HUES6 (cell line): ENCODE measurements around the gene KRTDAP.

Source experiments
- H3K27ac ChIP-seq: 2 replicates; pipeline ENCODE4 v1.7.0; 2013; ENCODE audit warnings: low read depth, mild to moderate bottlenecking, low read length, inconsistent platforms
- H3K27me3 ChIP-seq: 2 replicates; pipeline ENCODE4 v1.6.1; 2013; ENCODE audit warnings: low read length; ENCODE audit not compliant: control insufficient read depth, insufficient read depth
- H3K36me3 ChIP-seq: 2 replicates; pipeline ENCODE4 v1.6.1; 2013; ENCODE audit warnings: low read length; ENCODE audit not compliant: control insufficient read depth, insufficient read depth
- H3K4me1 ChIP-seq: 2 replicates; pipeline ENCODE4 v1.6.1; 2013; ENCODE audit warnings: low read length; ENCODE audit not compliant: control insufficient read depth, insufficient read depth
- H3K4me3 ChIP-seq: 2 replicates; pipeline ENCODE4 v1.5.1; 2013; ENCODE audit warnings: low read depth, low read length
- H3K9ac ChIP-seq: one replicate; pipeline ENCODE4 v1.6.1; 2013; ENCODE audit warnings: mild to moderate bottlenecking, low read length
- H3K9me3 ChIP-seq: 2 replicates; pipeline ENCODE4 v1.6.1; 2013; ENCODE audit warnings: low read depth, low read length; ENCODE audit not compliant: control insufficient read depth, insufficient read depth

The KRTDAP gene

GRCh38 chr19:35498220-35498619 lies 8.0 kb upstream of the KRTDAP start:
- H3K9ac ChIP-seq = no peak overlapping the region
- H3K27ac ChIP-seq = no peak overlapping the region
- H3K4me3 ChIP-seq = no peak overlapping the region
- peaks cover 61% of the 10 kb centered on the region for H3K36me3 ChIP-seq
- no peaks in the 10 kb centered on the region for H3K27me3 ChIP-seq
- peaks cover 14% of the 10 kb centered on the region for H3K4me1 ChIP-seq
- H3K9me3 ChIP-seq = no peaks in the 10 kb centered on the region

GRCh38 chr19:35497406-35497805 lies 7.1 kb upstream of the KRTDAP start:
- H3K27me3 ChIP-seq = no peaks in the 10 kb centered on the region
- H3K4me3 ChIP-seq = no peak overlapping the region
- H3K27ac ChIP-seq = no peak overlapping the region
- H3K4me1 ChIP-seq = peaks cover 14% of the 10 kb centered on the region
- H3K36me3 ChIP-seq = peaks cover 53% of the 10 kb centered on the region
- H3K9me3 ChIP-seq = no peaks in the 10 kb centered on the region
- H3K9ac ChIP-seq = no peak overlapping the region

GRCh38 chr19:35495107-35496064 lies 5.1 kb upstream of the KRTDAP start:
- no peak overlapping the region for H3K9ac ChIP-seq
- peaks cover 34% of the 10 kb centered on the region for H3K36me3 ChIP-seq
- no peak overlapping the region for H3K27ac ChIP-seq
- no peaks in the 10 kb centered on the region for H3K9me3 ChIP-seq
- peak overlapping the region; percentile 28; the same call in 1 of the 2 replicates for H3K4me3 ChIP-seq
- peaks cover 10% of the 10 kb centered on the region for H3K4me1 ChIP-seq
- H3K27me3 ChIP-seq = 0 out of 2 replicates have a peak, but pooled peaks cover 2% of the 10 kb centered on the region

- H3K36me3 ChIP-seq = peaks cover 20% of the 10 kb centered on the region
- no peak overlapping the region for H3K27ac ChIP-seq
- peaks cover 10% of the 10 kb centered on the region for H3K4me1 ChIP-seq
- H3K9ac ChIP-seq = no peak overlapping the region
- H3K9me3 ChIP-seq = no peaks in the 10 kb centered on the region
- H3K4me3 ChIP-seq = no peak overlapping the region
- H3K27me3 ChIP-seq = 0 out of 2 replicates have a peak, but pooled peaks cover 2% of the 10 kb centered on the region
Measured at GRCh38 chr19:35493971-35494370, 3.7 kb upstream of the KRTDAP start.

GRCh38 chr19:35491836-35492360 lies 1.6 kb upstream of the KRTDAP start:
- Histone ChIP-seq H3K27me3 (0 out of 2 replicates have a peak, but pooled peaks cover 5% of the 10 kb centered on the region), H3K27ac (no peak overlapping the region), H3K9ac (no peak overlapping the region), H3K4me1 (peaks cover 10% of the 10 kb centered on the region), H3K9me3 (no peaks in the 10 kb centered on the region), H3K36me3 (peaks cover 1% of the 10 kb centered on the region; the same call in 1 of the 2 replicates), H3K4me3 (no peak overlapping the region)

- H3K36me3 ChIP-seq = no peaks in the 10 kb centered on the region
- H3K27me3 ChIP-seq = peaks cover 5% of the 10 kb centered on the region; the same call in 1 of the 2 replicates
- no peaks in the 10 kb centered on the region for H3K9me3 ChIP-seq
- H3K27ac ChIP-seq = no peak overlapping the region
- H3K4me3 ChIP-seq = no peak overlapping the region
- H3K9ac ChIP-seq = no peak overlapping the region
- no peaks in the 10 kb centered on the region for H3K4me1 ChIP-seq
Measured at GRCh38 chr19:35488677-35489076, 1.6 kb downstream of the KRTDAP start.

- Histone ChIP-seq H3K27me3 (peaks cover 5% of the 10 kb centered on the region; the same call in 1 of the 2 replicates), H3K4me1 (no peaks in the 10 kb centered on the region), H3K9me3 (no peaks in the 10 kb centered on the region), H3K36me3 (no peaks in the 10 kb centered on the region), H3K4me3 (no peak overlapping the region), H3K27ac (no peak overlapping the region), H3K9ac (no peak overlapping the region)
Measured at GRCh38 chr19:35487656-35488182, 2.5 kb downstream of the KRTDAP start.

GRCh38 chr19:35486268-35486708 lies 4.0 kb downstream of the KRTDAP start:
- Histone ChIP-seq H3K27me3 (peaks cover 3% of the 10 kb centered on the region; the same call in 1 of the 2 replicates), H3K4me3 (no peak overlapping the region), H3K36me3 (no peaks in the 10 kb centered on the region), H3K9ac (no peak overlapping the region), H3K27ac (no peak overlapping the region), H3K4me1 (no peaks in the 10 kb centered on the region), H3K9me3 (0 out of 2 replicates have a peak, but pooled peaks cover 3% of the 10 kb centered on the region)

- H3K36me3 ChIP-seq = no peaks in the 10 kb centered on the region
- H3K4me1 ChIP-seq = no peaks in the 10 kb centered on the region
- H3K9ac ChIP-seq = no peak overlapping the region
- no peak overlapping the region for H3K4me3 ChIP-seq
- 0 out of 2 replicates have a peak, but pooled peaks cover 3% of the 10 kb centered on the region for H3K9me3 ChIP-seq
- H3K27me3 ChIP-seq = peaks cover 3% of the 10 kb centered on the region; the same call in 1 of the 2 replicates
- no peak overlapping the region for H3K27ac ChIP-seq
Measured at GRCh38 chr19:35484252-35485036, 5.8 kb downstream of the KRTDAP start.

GRCh38 chr19:35483089-35483488 lies 7.2 kb downstream of the KRTDAP start:
- Histone ChIP-seq H3K4me3 (no peak overlapping the region), H3K9me3 (0 out of 2 replicates have a peak, but pooled peaks cover 3% of the 10 kb centered on the region), H3K4me1 (no peaks in the 10 kb centered on the region), H3K27me3 (peaks cover 3% of the 10 kb centered on the region; the same call in 1 of the 2 replicates), H3K27ac (no peak overlapping the region), H3K9ac (no peak overlapping the region), H3K36me3 (no peaks in the 10 kb centered on the region)
